Osteoblast (primary cell): ENCODE results near the gene CA9. TPM values are rescaled to one million over a fixed set of nuclear protein-coding genes. Genes with fewer than 3 reads are reported as not detected.
A peak's percentile ranks its signal among the peaks of the same experiment; 100 is the strongest.

Experiments used
- DNase-seq: peaks from one replicate; pipeline ENCODE4 v3.0.0; 2011; ENCODE audit warnings: low spot score, mixed read lengths; ENCODE audit not compliant: insufficient read length; ENCODE audit errors: missing footprints
- H2AFZ ChIP-seq: 2 replicates; pipeline ENCODE4 v1.6.0; 2011; ENCODE audit warnings: mild to moderate bottlenecking, low read length
- H3K27ac ChIP-seq: 2 replicates; pipeline ENCODE4 v1.5.1; 2011; ENCODE audit warnings: mild to moderate bottlenecking, low read depth, low read length, moderate library complexity
- H3K27me3 ChIP-seq: 2 replicates; pipeline ENCODE4 v1.6.0; 2012; ENCODE audit warnings: mild to moderate bottlenecking, control low read depth, inconsistent platforms, low read length, moderate library complexity; ENCODE audit not compliant: insufficient read depth
- H3K36me3 ChIP-seq: 2 replicates; pipeline ENCODE4 v1.5.1; 2011; ENCODE audit warnings: mild to moderate bottlenecking, low read length, control low read depth, moderate library complexity; ENCODE audit not compliant: insufficient read depth
- H3K4me1 ChIP-seq: 2 replicates; pipeline ENCODE4 v1.5.1; 2011; ENCODE audit warnings: mild to moderate bottlenecking, low read length, control low read depth, moderate library complexity; ENCODE audit not compliant: insufficient read depth
- H3K4me2 ChIP-seq: 2 replicates; pipeline ENCODE4 v1.6.0; 2011; ENCODE audit warnings: mild to moderate bottlenecking, low read length; ENCODE audit not compliant: insufficient read depth
- H3K4me3 ChIP-seq: fragments of 200-600 bp; sonication (generic); 3 replicates; pipeline ENCODE4 v1.5.1; 2012; ENCODE audit warnings: mild to moderate bottlenecking, low read length, inconsistent platforms; ENCODE audit not compliant: insufficient read depth
- H3K79me2 ChIP-seq: 2 replicates; pipeline ENCODE4 v1.6.0; 2012; ENCODE audit warnings: mild to moderate bottlenecking, low read length, control low read depth, inconsistent platforms; ENCODE audit not compliant: insufficient read depth
- H3K9me3 ChIP-seq: 2 replicates; pipeline ENCODE4 v1.5.1; 2011; ENCODE audit warnings: low read depth, low read length, control low read depth
- H4K20me1 ChIP-seq: 2 replicates; pipeline ENCODE4 v1.6.0; 2012; ENCODE audit warnings: mild to moderate bottlenecking, low read length, control low read depth; ENCODE audit not compliant: insufficient read depth
- CTCF ChIP-seq: IDR thresholded peaks from 2 replicates; pipeline ENCODE4 v1.5.1; 2011; ENCODE audit warnings: mild to moderate bottlenecking, low read depth, low read length, moderate library complexity; ENCODE audit errors: extremely low read depth
- total RNA-seq: library from RNA; depleted of rRNA; stranded (reverse); fragments of >200 nt; gene quantifications from 2 replicates; pipeline ENCODE4 v1.2.3, GENCODE V29; 2012

The CA9 gene
- total RNA-seq = not detected in 2 replicates

- H2AFZ ChIP-seq = no peak within 1 kb of the TSS
- TF ChIP-seq CTCF = no peak
- peak; percentile 80 for DNase-seq
- H3K36me3 ChIP-seq = no peaks in the 10 kb centered on the region
- H3K4me3 ChIP-seq = no peak within 1 kb of the TSS
- H3K27me3 ChIP-seq = peaks cover 15% of the 10 kb centered on the region
- H3K4me2 ChIP-seq = no peak within 1 kb of the TSS
- no peak within 1 kb of the TSS for H3K27ac ChIP-seq
- no peaks in the 10 kb centered on the region for H3K4me1 ChIP-seq
- no peaks in the 10 kb centered on the region for H3K9me3 ChIP-seq
- no peaks in the 10 kb centered on the region for H3K79me2 ChIP-seq
- H4K20me1 ChIP-seq = no peaks in the 10 kb centered on the region
These were observed at the start of gene CA9 for GRCh38 chr9:35673132-35674024. CA9 (plus strand) TSS chr9:35673928; CDS start chr9:35673960, 32 bp downstream.

DNA sequence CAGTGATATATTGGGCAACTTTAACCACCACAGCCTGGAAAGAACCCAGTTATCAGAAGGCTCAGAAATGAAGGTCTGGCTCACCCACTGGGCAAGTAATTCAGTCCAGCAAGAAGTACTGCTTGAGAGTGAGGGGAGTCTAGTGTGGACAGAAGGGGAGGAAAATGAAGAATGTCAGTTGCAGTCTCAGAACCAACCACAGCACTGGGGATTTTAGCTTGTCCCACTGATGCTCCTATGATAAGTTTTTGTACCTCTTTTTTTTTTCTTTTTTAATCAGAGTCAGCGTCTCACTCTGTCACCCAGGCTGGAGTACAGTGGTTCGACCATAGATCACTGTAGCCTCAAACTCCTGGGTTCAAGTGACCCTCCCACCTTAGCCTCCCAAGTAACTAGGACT is 46.2 kb upstream of the CA9 start:
- no peaks in the 10 kb centered on the region for H3K27me3 ChIP-seq
- no peaks in the 10 kb centered on the region for H3K79me2 ChIP-seq
- H3K36me3 ChIP-seq = no peaks in the 10 kb centered on the region
- H2AFZ ChIP-seq = no peak overlapping the region
- no peak for TF ChIP-seq CTCF
- no peaks in the 10 kb centered on the region for H4K20me1 ChIP-seq
- H3K27ac ChIP-seq = no peak overlapping the region
- no peak for DNase-seq
- H3K4me2 ChIP-seq = no peak overlapping the region
- no peaks in the 10 kb centered on the region for H3K9me3 ChIP-seq
- no peaks in the 10 kb centered on the region for H3K4me1 ChIP-seq
- no peak overlapping the region for H3K4me3 ChIP-seq

DNA sequence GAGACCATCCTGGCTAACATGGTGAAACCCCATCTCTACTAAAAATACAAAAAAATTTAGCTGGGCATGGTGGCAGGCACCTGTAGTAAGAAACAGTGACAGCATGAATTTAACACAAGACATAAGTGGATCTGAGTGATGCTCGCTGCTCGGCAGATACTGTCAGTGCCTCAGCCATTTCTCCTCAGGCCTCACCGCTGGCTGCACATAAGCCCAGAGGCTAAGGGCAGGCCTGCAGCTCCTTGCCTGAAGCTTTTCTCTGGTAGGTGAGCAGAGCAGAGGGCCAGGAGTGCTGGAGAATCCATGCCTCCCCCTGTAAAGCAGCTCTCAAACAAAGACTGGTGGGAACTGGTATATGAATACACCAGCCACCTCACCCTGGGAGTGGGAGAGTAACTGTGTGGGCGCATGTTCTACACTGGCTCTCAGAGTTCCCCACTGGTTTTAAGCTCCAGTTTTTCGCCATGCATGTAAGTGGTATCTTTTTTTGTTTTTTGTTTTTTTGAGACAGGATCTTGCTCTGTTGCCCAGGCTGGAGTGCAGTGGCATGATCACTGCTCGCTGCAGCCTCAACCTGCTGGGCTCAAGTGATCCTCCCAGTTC is 45.2 kb upstream of the CA9 start:
- Histone ChIP-seq H3K4me2 (no peak overlapping the region), H2AFZ (no peak overlapping the region), H3K27ac (no peak overlapping the region), H3K27me3 (no peaks in the 10 kb centered on the region), H4K20me1 (no peaks in the 10 kb centered on the region), H3K36me3 (no peaks in the 10 kb centered on the region), H3K4me3 (no peak overlapping the region), H3K4me1 (no peaks in the 10 kb centered on the region), H3K79me2 (no peaks in the 10 kb centered on the region), H3K9me3 (no peaks in the 10 kb centered on the region)
- TF ChIP-seq CTCF = no peak
- no peak for DNase-seq

DNA sequence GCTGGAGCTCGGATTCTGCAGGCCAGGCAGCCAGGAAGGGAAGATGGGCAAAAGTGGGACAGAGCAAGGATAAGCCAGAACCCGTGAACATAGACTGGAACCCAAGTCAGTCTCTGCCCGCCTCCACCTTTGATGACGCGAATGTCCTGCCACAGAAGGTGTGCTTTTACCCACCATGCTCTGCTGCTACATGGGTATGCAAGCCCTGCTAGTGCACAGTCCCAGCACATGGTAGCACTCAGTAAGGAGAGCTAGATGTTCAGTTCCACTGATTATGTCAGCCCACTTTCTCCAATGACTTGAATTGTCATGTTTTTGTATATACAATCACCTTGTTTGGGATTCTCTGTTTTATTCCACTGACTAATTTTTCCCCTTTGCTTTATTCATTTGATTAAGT is 44.1 kb upstream of the CA9 start:
- no peaks in the 10 kb centered on the region for H3K36me3 ChIP-seq
- TF ChIP-seq CTCF = no peak

More for the DNA sequence above, 44.1 kb upstream of the CA9 start:
- Histone ChIP-seq H4K20me1 (no peaks in the 10 kb centered on the region), H3K9me3 (no peaks in the 10 kb centered on the region), H3K79me2 (no peaks in the 10 kb centered on the region), H2AFZ (no peak overlapping the region), H3K4me3 (no peak overlapping the region), H3K27me3 (no peaks in the 10 kb centered on the region), H3K4me1 (no peaks in the 10 kb centered on the region), H3K4me2 (no peak overlapping the region), H3K27ac (no peak overlapping the region)
- no peak for DNase-seq
